SU-DHL-6 (cell line): ENCODE data around the gene WWOX.

Source experiments
- H2AFZ ChIP-seq: fragments of 200-600 bp; sonication (generic); 2 replicates; pipeline ENCODE4 v1.6.1; 2014; ENCODE audit warnings: low read depth, mild to moderate bottlenecking, moderate library complexity, mixed read lengths, antibody characterized with exemption, low read length; ENCODE audit not compliant: severe bottlenecking
- H3F3A ChIP-seq: fragments of 200-600 bp; shearing (Covaris generic); 2 replicates; pipeline ENCODE4 v1.6.0; 2016; ENCODE audit warnings: antibody characterized with exemption, mild to moderate bottlenecking; ENCODE audit not compliant: insufficient read depth
- H3K27ac ChIP-seq: fragments of 200-600 bp; sonication (generic); 2 replicates; pipeline ENCODE4 v1.5.1; 2016; ENCODE audit warnings: low read depth, mild to moderate bottlenecking, low read length, moderate library complexity, mixed read lengths
- H3K27me3 ChIP-seq: fragments of 200-600 bp; sonication (generic), shearing (Covaris generic); 2 replicates; pipeline ENCODE4 v1.6.0; 2014; ENCODE audit warnings: mild to moderate bottlenecking, low read length
- H3K36me3 ChIP-seq: fragments of 200-600 bp; sonication (generic); 2 replicates; pipeline ENCODE4 v1.6.1; 2014; ENCODE audit warnings: mild to moderate bottlenecking, low read length, mixed read lengths
- H3K4me2 ChIP-seq: fragments of 300-600, 200-600 bp; shearing (Covaris generic), sonication (generic); 2 replicates; pipeline ENCODE4 v1.6.0; 2014; ENCODE audit warnings: low read length, low read depth, mild to moderate bottlenecking; ENCODE audit not compliant: poor library complexity, severe bottlenecking
- H3K4me3 ChIP-seq: fragments of 200-600 bp; sonication (generic); 2 replicates; pipeline ENCODE4 v1.5.1; 2014; ENCODE audit warnings: antibody characterized with exemption, low read length, mild to moderate bottlenecking, mixed read lengths; ENCODE audit not compliant: insufficient read depth, poor library complexity, severe bottlenecking
- H3K79me2 ChIP-seq: fragments of 200-600 bp; sonication (generic); 2 replicates; pipeline ENCODE4 v1.6.1; 2014; ENCODE audit warnings: mild to moderate bottlenecking, low read length, moderate library complexity; ENCODE audit not compliant: insufficient read depth
- H3K9ac ChIP-seq: fragments of 200-600 bp; sonication (generic); 2 replicates; pipeline ENCODE4 v1.7.0; 2014; ENCODE audit warnings: mild to moderate bottlenecking, low read length
- H3K9me2 ChIP-seq: fragments of 200-600 bp; sonication (generic); replicated peaks from 2 replicates; pipeline ENCODE4 v1.6.1; 2014; ENCODE audit warnings: low read length; ENCODE audit not compliant: insufficient read depth
- H3K9me3 ChIP-seq: fragments of 200-600 bp; sonication (generic); 2 replicates; pipeline ENCODE4 v1.6.1; 2014; ENCODE audit warnings: low read length, mixed read lengths; ENCODE audit not compliant: insufficient read depth
- H4K20me1 ChIP-seq: fragments of 200-600 bp; sonication (generic); 2 replicates; pipeline ENCODE4 v1.6.1; 2014; ENCODE audit warnings: low read depth, mild to moderate bottlenecking, antibody characterized with exemption, low read length, moderate library complexity, mixed read lengths
- CTCF ChIP-seq: fragments of 200-600 bp; sonication (generic); IDR thresholded peaks from one replicate; pipeline ENCODE4 v1.5.1; 2017; ENCODE audit warnings: antibody characterized with exemption, mild to moderate bottlenecking, low read length, moderate library complexity; ENCODE audit not compliant: insufficient read depth, poor library complexity, severe bottlenecking
- EZH2phosphoT487 ChIP-seq: fragments of 200-600 bp; sonication (generic), shearing (Covaris generic); conservative IDR thresholded peaks from 2 replicates; pipeline ENCODE4 v1.6.1; 2018; ENCODE audit warnings: mild to moderate bottlenecking, antibody characterized with exemption, low read length, moderate library complexity, mixed read lengths

WWOX gene

GRCh38 chr16:78967948-78968347 is 868.5 kb downstream of the WWOX start:
- Histone ChIP-seq H3K9me3 (no peaks in the 10 kb centered on the region), H3K9ac (no peak overlapping the region)
- TF ChIP-seq CTCF (no peak), EZH2phosphoT487 (no peak)

GRCh38 chr16:78969721-78970120 is 870.3 kb downstream of the WWOX start:
- H3K9ac ChIP-seq: no peak overlapping the region
- H3K4me3 ChIP-seq: no peak overlapping the region
- no peaks in the 10 kb centered on the region for H3K9me3 ChIP-seq
- H3K9me2 ChIP-seq: no peaks in the 10 kb centered on the region
- H3K27me3 ChIP-seq: no peaks in the 10 kb centered on the region
- TF ChIP-seq EZH2phosphoT487 (no peak), CTCF (no peak)
- no peaks in the 10 kb centered on the region for H3F3A ChIP-seq
- no peaks in the 10 kb centered on the region for H4K20me1 ChIP-seq
- H3K79me2 ChIP-seq: no peaks in the 10 kb centered on the region
- no peak overlapping the region for H3K4me2 ChIP-seq
- no peaks in the 10 kb centered on the region for H3K36me3 ChIP-seq
- H2AFZ ChIP-seq: no peak overlapping the region
- no peak overlapping the region for H3K27ac ChIP-seq

More at GRCh38 chr16:78967948-78968347, 868.5 kb downstream of the WWOX start:
- no peak overlapping the region for H3K4me3 ChIP-seq
- H3K36me3 ChIP-seq: no peaks in the 10 kb centered on the region
- H2AFZ ChIP-seq: no peak overlapping the region
- H3K9me2 ChIP-seq: no peaks in the 10 kb centered on the region
- no peaks in the 10 kb centered on the region for H4K20me1 ChIP-seq
- H3K27me3 ChIP-seq: no peaks in the 10 kb centered on the region
- no peaks in the 10 kb centered on the region for H3K79me2 ChIP-seq
- H3K27ac ChIP-seq: no peak overlapping the region
- H3F3A ChIP-seq: no peaks in the 10 kb centered on the region
- no peak overlapping the region for H3K4me2 ChIP-seq

GRCh38 chr16:78970650-78971049 is 871.2 kb downstream of the WWOX start:
- Histone ChIP-seq H2AFZ (no peak overlapping the region), H3K4me2 (no peak overlapping the region), H3K79me2 (no peaks in the 10 kb centered on the region), H4K20me1 (no peaks in the 10 kb centered on the region), H3K27me3 (no peaks in the 10 kb centered on the region), H3K9me2 (no peaks in the 10 kb centered on the region), H3F3A (no peaks in the 10 kb centered on the region), H3K9me3 (no peaks in the 10 kb centered on the region), H3K27ac (no peak overlapping the region), H3K4me3 (no peak overlapping the region), H3K9ac (no peak overlapping the region), H3K36me3 (no peaks in the 10 kb centered on the region)
- TF ChIP-seq EZH2phosphoT487 (no peak), CTCF (no peak)

- Histone ChIP-seq H3K4me3 (no peak overlapping the region), H3K27me3 (no peaks in the 10 kb centered on the region), H2AFZ (no peak overlapping the region), H3K9ac (no peak overlapping the region), H3K36me3 (no peaks in the 10 kb centered on the region), H3K27ac (no peak overlapping the region), H3K79me2 (no peaks in the 10 kb centered on the region), H3F3A (no peaks in the 10 kb centered on the region), H3K9me3 (no peaks in the 10 kb centered on the region), H3K4me2 (no peak overlapping the region), H4K20me1 (no peaks in the 10 kb centered on the region), H3K9me2 (no peaks in the 10 kb centered on the region)
- TF ChIP-seq CTCF (no peak), EZH2phosphoT487 (no peak)
Measured at GRCh38 chr16:78972006-78972405, 872.6 kb downstream of the WWOX start.
